Measurements from ENCODE around the gene ATXN1.
"Not testable (repeated sequence)": the region's sequence is repeated elsewhere in the genome, so short reads cannot be mapped to it uniquely, and the experiment has no call there.

The ATXN1 gene

GRCh38 chr6:16633465-16633864 is 127.8 kb downstream of the ATXN1 start:
- H3K27me3 Mint-ChIP-seq, result no peaks in the 10 kb centered on the region

GRCh38 chr6:16632101-16632500 is 129.2 kb downstream of the ATXN1 start:
- no peak overlapping the region for H3K4me3 Mint-ChIP-seq
- peaks cover 13% of the 10 kb centered on the region for H3K36me3 Mint-ChIP-seq
- peaks cover 25% of the 10 kb centered on the region for H3K4me1 Mint-ChIP-seq
- H3K27me3 Mint-ChIP-seq, result no peaks in the 10 kb centered on the region
- no peak overlapping the region for H3K27ac Mint-ChIP-seq
- H3K9me3 Mint-ChIP-seq, result no peaks in the 10 kb centered on the region

More at GRCh38 chr6:16633465-16633864, 127.8 kb downstream of the ATXN1 start:
- Mint-ChIP-seq H3K4me1 (peaks cover 21% of the 10 kb centered on the region), H3K36me3 (peaks cover 12% of the 10 kb centered on the region), H3K9me3 (no peaks in the 10 kb centered on the region), H3K4me3 (no peak overlapping the region), H3K27ac (no peak overlapping the region)

GRCh38 chr6:16630026-16630643 is 131.1 kb downstream of the ATXN1 start:
- Mint-ChIP-seq H3K9me3 (no peaks in the 10 kb centered on the region), H3K27me3 (no peaks in the 10 kb centered on the region), H3K4me1 (peaks cover 15% of the 10 kb centered on the region), H3K36me3 (peaks cover 13% of the 10 kb centered on the region), H3K4me3 (no peak overlapping the region), H3K27ac (no peak overlapping the region)

- H3K27me3 Mint-ChIP-seq, H3K9me3 Mint-ChIP-seq, H3K27ac Mint-ChIP-seq, H3K4me1 Mint-ChIP-seq, H3K4me3 Mint-ChIP-seq: not testable (repeated sequence)
- H3K36me3 Mint-ChIP-seq, result peaks cover 15% of the 10 kb centered on the region
These were observed 132.7 kb downstream of the ATXN1 start for GRCh38 chr6:16628580-16628979.

- peaks cover 19% of the 10 kb centered on the region for H3K4me1 Mint-ChIP-seq
- peaks cover 11% of the 10 kb centered on the region for H3K36me3 Mint-ChIP-seq
- H3K27ac Mint-ChIP-seq, result no peak overlapping the region
- no peaks in the 10 kb centered on the region for H3K27me3 Mint-ChIP-seq
- H3K9me3 Mint-ChIP-seq, result no peaks in the 10 kb centered on the region
- H3K4me3 Mint-ChIP-seq, result no peak overlapping the region
These were observed 134.6 kb downstream of the ATXN1 start for GRCh38 chr6:16626650-16627049.

GRCh38 chr6:16625291-16626265 is 135.7 kb downstream of the ATXN1 start:
- Mint-ChIP-seq H3K27me3 (no peaks in the 10 kb centered on the region), H3K36me3 (peaks cover 6% of the 10 kb centered on the region), H3K27ac (no peak overlapping the region), H3K9me3 (no peaks in the 10 kb centered on the region), H3K4me1 (peaks cover 19% of the 10 kb centered on the region), H3K4me3 (no peak overlapping the region)

- Mint-ChIP-seq H3K27me3 (no peaks in the 10 kb centered on the region), H3K27ac (no peak overlapping the region), H3K36me3 (peaks cover 6% of the 10 kb centered on the region), H3K4me3 (no peak overlapping the region), H3K4me1 (peaks cover 22% of the 10 kb centered on the region), H3K9me3 (no peaks in the 10 kb centered on the region)
These were observed 136.5 kb downstream of the ATXN1 start for GRCh38 chr6:16624636-16625290.

GRCh38 chr6:16623731-16624130 is 137.5 kb downstream of the ATXN1 start:
- H3K4me3 Mint-ChIP-seq, result no peak overlapping the region
- peaks cover 22% of the 10 kb centered on the region for H3K4me1 Mint-ChIP-seq
- H3K27ac Mint-ChIP-seq, result no peak overlapping the region
- H3K36me3 Mint-ChIP-seq, result peaks cover 6% of the 10 kb centered on the region
- no peaks in the 10 kb centered on the region for H3K27me3 Mint-ChIP-seq
- no peaks in the 10 kb centered on the region for H3K9me3 Mint-ChIP-seq

GRCh38 chr6:16623029-16623653 is 138.1 kb downstream of the ATXN1 start:
- no peak overlapping the region for H3K27ac Mint-ChIP-seq
- H3K36me3 Mint-ChIP-seq, result peaks cover 2% of the 10 kb centered on the region
- peaks cover 22% of the 10 kb centered on the region for H3K4me1 Mint-ChIP-seq
- no peaks in the 10 kb centered on the region for H3K9me3 Mint-ChIP-seq
- no peaks in the 10 kb centered on the region for H3K27me3 Mint-ChIP-seq
- H3K4me3 Mint-ChIP-seq, result no peak overlapping the region

- H3K4me1 Mint-ChIP-seq, result peaks cover 19% of the 10 kb centered on the region
- H3K36me3 Mint-ChIP-seq, result peaks cover 2% of the 10 kb centered on the region
- H3K27ac Mint-ChIP-seq, result no peak overlapping the region
- no peaks in the 10 kb centered on the region for H3K9me3 Mint-ChIP-seq
- no peaks in the 10 kb centered on the region for H3K27me3 Mint-ChIP-seq
- no peak overlapping the region for H3K4me3 Mint-ChIP-seq
These were observed 139.1 kb downstream of the ATXN1 start for GRCh38 chr6:16622193-16622592.

- no peak overlapping the region for H3K27ac Mint-ChIP-seq
- no peaks in the 10 kb centered on the region for H3K9me3 Mint-ChIP-seq
- H3K4me3 Mint-ChIP-seq, result no peak overlapping the region
- peaks cover 2% of the 10 kb centered on the region for H3K36me3 Mint-ChIP-seq
- peaks cover 19% of the 10 kb centered on the region for H3K4me1 Mint-ChIP-seq
- no peaks in the 10 kb centered on the region for H3K27me3 Mint-ChIP-seq
These were observed 140.3 kb downstream of the ATXN1 start for GRCh38 chr6:16621002-16621401.

- Mint-ChIP-seq H3K4me1 (peaks cover 19% of the 10 kb centered on the region), H3K9me3 (no peaks in the 10 kb centered on the region), H3K36me3 (peaks cover 2% of the 10 kb centered on the region), H3K4me3 (no peak overlapping the region), H3K27ac (no peak overlapping the region), H3K27me3 (no peaks in the 10 kb centered on the region)
These were observed 141.5 kb downstream of the ATXN1 start for GRCh38 chr6:16619777-16620176.

GRCh38 chr6:16618962-16619361 is 142.3 kb downstream of the ATXN1 start:
- Mint-ChIP-seq H3K9me3 (no peaks in the 10 kb centered on the region), H3K27ac (no peak overlapping the region), H3K36me3 (peaks cover 2% of the 10 kb centered on the region)

GRCh38 chr6:16615215-16615614 is 146.0 kb downstream of the ATXN1 start:
- not testable (repeated sequence) for H3K36me3 Mint-ChIP-seq, H3K27me3 Mint-ChIP-seq, H3K4me3 Mint-ChIP-seq, H3K27ac Mint-ChIP-seq, H3K4me1 Mint-ChIP-seq, H3K9me3 Mint-ChIP-seq

More at GRCh38 chr6:16618962-16619361, 142.3 kb downstream of the ATXN1 start:
- no peaks in the 10 kb centered on the region for H3K27me3 Mint-ChIP-seq
- peaks cover 18% of the 10 kb centered on the region for H3K4me1 Mint-ChIP-seq
- H3K4me3 Mint-ChIP-seq, result no peak overlapping the region

- H3K27ac Mint-ChIP-seq, H3K36me3 Mint-ChIP-seq, H3K27me3 Mint-ChIP-seq, H3K4me3 Mint-ChIP-seq, H3K9me3 Mint-ChIP-seq, H3K4me1 Mint-ChIP-seq: not testable (repeated sequence)
These were observed 147.1 kb downstream of the ATXN1 start for GRCh38 chr6:16614143-16614542.

Measured in activated naive CD4-positive, alpha-beta T cell treated with anti-CD3 and anti-CD28 coated beads, Interleukin-2, amount 50 U/mL, for 24 hours (primary cell).